NCI-H526 (cell line): ENCODE measurements around the gene GLDC.
"Not testable (repeated sequence)": the region's sequence is repeated elsewhere in the genome, so short reads cannot be mapped to it uniquely, and the experiment has no call there.

Experiments used
- DNase-seq, 2 experiments: peaks; one replicate each; lab custom pipeline; 2025; lab: John Stamatoyannopoulos, UW

The GLDC gene

GRCh38 chr9:6565312-6565711 is 80.2 kb downstream of the GLDC start:
- no peak for DNase-seq

- no peak for DNase-seq
These were observed 80.7 kb downstream of the GLDC start for GRCh38 chr9:6564868-6565267.

GRCh38 chr9:6564360-6564759 is 81.2 kb downstream of the GLDC start:
- DNase-seq: no peak

- no peak for DNase-seq
These were observed 82.6 kb downstream of the GLDC start for GRCh38 chr9:6562871-6563430.

- DNase-seq: no peak
These were observed 83.3 kb downstream of the GLDC start for GRCh38 chr9:6562201-6562600.

GRCh38 chr9:6557883-6558616 is 87.5 kb downstream of the GLDC start:
- no peak for DNase-seq

- DNase-seq: no peak
These were observed 91.7 kb downstream of the GLDC start for GRCh38 chr9:6553866-6554265.

- no peak for DNase-seq
These were observed 92.9 kb downstream of the GLDC start for GRCh38 chr9:6552498-6553121.

GRCh38 chr9:6552033-6552432 is 93.5 kb downstream of the GLDC start:
- DNase-seq: no peak

GRCh38 chr9:6551136-6551535 is 94.4 kb downstream of the GLDC start:
- no peak for DNase-seq

- DNase-seq: no peak
These were observed 96.3 kb downstream of the GLDC start for GRCh38 chr9:6549106-6549800.

GRCh38 chr9:6545017-6545691 is 100.4 kb downstream of the GLDC start:
- DNase-seq: no peak

GRCh38 chr9:6543204-6543603 is 102.3 kb downstream of the GLDC start:
- no peak for DNase-seq

- DNase-seq: not testable (repeated sequence)
These were observed 102.9 kb downstream of the GLDC start for GRCh38 chr9:6542617-6543016.

- DNase-seq: no peak
These were observed 106.9 kb downstream of the GLDC start for GRCh38 chr9:6538666-6539071.

GRCh38 chr9:6535594-6535993 is 109.9 kb downstream of the GLDC start:
- DNase-seq: no peak

- DNase-seq: no peak
These were observed 120.0 kb downstream of the GLDC start for GRCh38 chr9:6525326-6526045.

GRCh38 chr9:6522263-6522662 is 123.3 kb downstream of the GLDC start:
- no peak for DNase-seq

- no peak for DNase-seq
These were observed 133.4 kb downstream of the GLDC start for GRCh38 chr9:6512085-6512657.

- no peak for DNase-seq
These were observed 139.0 kb downstream of the GLDC start for GRCh38 chr9:6506571-6506970.

- no peak for DNase-seq
These were observed 143.1 kb downstream of the GLDC start for GRCh38 chr9:6502399-6502798.
